HFFc6 (cell line): Measurements from ENCODE around the gene CCT2. TPM values are rescaled to one million over a fixed set of nuclear protein-coding genes. Genes with fewer than 3 reads are reported as not detected.

ENCODE experiments used
- DNase-seq: peaks from one replicate; pipeline ENCODE4 v3.0.0-alpha.2; 2018
- H3K27ac Mint-ChIP-seq: 2 replicates; pipeline ENCODE4 v1.8.0; 2020; ENCODE audit warnings: mild to moderate bottlenecking, mixed read lengths
- H3K27me3 Mint-ChIP-seq: 2 replicates; pipeline ENCODE4 v1.8.0; 2021; ENCODE audit warnings: mild to moderate bottlenecking, moderate library complexity, mixed read lengths; ENCODE audit not compliant: insufficient read depth
- H3K36me3 Mint-ChIP-seq: 2 replicates; pipeline ENCODE4 v1.8.0; 2021; ENCODE audit warnings: low read depth, mixed read lengths
- H3K4me1 Mint-ChIP-seq: 2 replicates; pipeline ENCODE4 v1.8.0; 2020; ENCODE audit warnings: low read depth, mixed read lengths
- H3K4me3 Mint-ChIP-seq: 2 replicates; pipeline ENCODE4 v1.8.0; 2020; ENCODE audit warnings: mild to moderate bottlenecking, moderate library complexity, mixed read lengths
- H3K9me3 Mint-ChIP-seq: 2 replicates; pipeline ENCODE4 v1.8.0; 2020; ENCODE audit warnings: mild to moderate bottlenecking, mixed read lengths
- total RNA-seq, 6 experiments: library from RNA; stranded (reverse); fragmentation: NEBNext Ultra II Directional; extraction: Animal tissue kit (Norgen Biotek cat#: 25700); gene quantifications; 2 replicates in 1 of 6; 3 replicates in 5 of 6; pipeline ENCODE4 v1.2.3, GENCODE V29; 2021
- TF ChIP-seq, protein P1 (sequence below): fragments of 200-600 bp; sonication (generic); IDR thresholded peaks from 2 replicates; pipeline ENCODE4 v1.5.0; 2021; ENCODE audit warnings: antibody characterized with exemption, mild to moderate bottlenecking

The CCT2 gene
- total RNA-seq, 6 experiments from 2014 or later = 229 to 305 (median 232) TPM

GRCh38 chr12:69583203-69583602 lies 2.1 kb upstream of the CCT2 start:
- Mint-ChIP-seq H3K4me3 (no peak overlapping the region), H3K36me3 (peaks cover 12% of the 10 kb centered on the region), H3K27ac (no peak overlapping the region), H3K27me3 (peaks cover 2% of the 10 kb centered on the region), H3K4me1 (peaks cover 18% of the 10 kb centered on the region), H3K9me3 (no peaks in the 10 kb centered on the region)
- TF ChIP-seq, protein P1, sequence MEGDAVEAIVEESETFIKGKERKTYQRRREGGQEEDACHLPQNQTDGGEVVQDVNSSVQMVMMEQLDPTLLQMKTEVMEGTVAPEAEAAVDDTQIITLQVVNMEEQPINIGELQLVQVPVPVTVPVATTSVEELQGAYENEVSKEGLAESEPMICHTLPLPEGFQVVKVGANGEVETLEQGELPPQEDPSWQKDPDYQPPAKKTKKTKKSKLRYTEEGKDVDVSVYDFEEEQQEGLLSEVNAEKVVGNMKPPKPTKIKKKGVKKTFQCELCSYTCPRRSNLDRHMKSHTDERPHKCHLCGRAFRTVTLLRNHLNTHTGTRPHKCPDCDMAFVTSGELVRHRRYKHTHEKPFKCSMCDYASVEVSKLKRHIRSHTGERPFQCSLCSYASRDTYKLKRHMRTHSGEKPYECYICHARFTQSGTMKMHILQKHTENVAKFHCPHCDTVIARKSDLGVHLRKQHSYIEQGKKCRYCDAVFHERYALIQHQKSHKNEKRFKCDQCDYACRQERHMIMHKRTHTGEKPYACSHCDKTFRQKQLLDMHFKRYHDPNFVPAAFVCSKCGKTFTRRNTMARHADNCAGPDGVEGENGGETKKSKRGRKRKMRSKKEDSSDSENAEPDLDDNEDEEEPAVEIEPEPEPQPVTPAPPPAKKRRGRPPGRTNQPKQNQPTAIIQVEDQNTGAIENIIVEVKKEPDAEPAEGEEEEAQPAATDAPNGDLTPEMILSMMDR = peak; percentile 46
- peak; percentile 40 for DNase-seq

DNA sequence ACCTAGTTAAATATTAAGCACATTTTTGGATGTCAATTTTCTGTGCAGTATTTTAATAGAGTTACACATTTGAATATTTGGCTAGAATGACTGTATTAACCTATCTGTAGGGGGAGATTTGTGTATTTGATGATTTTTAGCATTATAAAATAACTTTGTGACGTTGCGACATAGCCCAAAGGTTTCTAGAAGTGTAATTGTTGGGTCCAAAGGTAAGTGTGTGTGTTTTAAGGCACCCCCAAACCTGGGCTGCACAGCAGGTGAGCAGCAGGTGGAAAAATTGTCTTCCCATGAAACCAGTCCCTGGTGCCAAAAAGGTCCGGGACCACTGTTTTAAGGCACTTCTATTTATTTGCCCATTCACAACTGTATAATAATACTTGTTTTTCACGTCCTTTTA lies 3.3 kb downstream of the CCT2 start:
- no peak for DNase-seq
- H3K9me3 Mint-ChIP-seq = no peaks in the 10 kb centered on the region
- H3K4me1 Mint-ChIP-seq = peaks cover 10% of the 10 kb centered on the region
- H3K4me3 Mint-ChIP-seq = no peak overlapping the region
- no peak overlapping the region for H3K27ac Mint-ChIP-seq
- TF ChIP-seq, protein P1 = no peak
- H3K27me3 Mint-ChIP-seq = no peaks in the 10 kb centered on the region; the same call in none of the 2 replicates
- peaks cover 36% of the 10 kb centered on the region for H3K36me3 Mint-ChIP-seq

DNA sequence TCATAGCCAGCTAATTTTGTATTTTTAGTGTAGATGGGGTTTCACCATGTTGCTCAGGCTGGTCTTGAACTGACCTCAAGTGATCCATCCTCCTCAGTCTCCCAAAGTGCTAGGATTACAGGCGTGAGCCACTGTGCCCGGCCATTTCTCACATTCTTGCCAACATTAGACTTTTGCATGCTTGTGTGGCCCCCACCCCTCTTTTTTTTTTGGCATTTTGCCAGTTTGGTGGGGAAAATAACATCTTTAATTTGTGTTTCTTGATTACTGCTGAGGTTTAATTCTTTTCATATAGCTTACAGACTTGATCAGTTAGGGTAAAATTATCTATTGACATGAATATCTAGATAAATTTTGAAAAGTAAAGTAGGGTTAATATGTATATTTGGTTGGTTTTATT lies 3.8 kb downstream of the CCT2 start:
- no peak overlapping the region for H3K4me3 Mint-ChIP-seq
- H3K27ac Mint-ChIP-seq = no peak overlapping the region
- H3K27me3 Mint-ChIP-seq = no peaks in the 10 kb centered on the region; the same call in none of the 2 replicates
- no peaks in the 10 kb centered on the region for H3K9me3 Mint-ChIP-seq
- H3K4me1 Mint-ChIP-seq = peaks cover 10% of the 10 kb centered on the region
- DNase-seq = no peak
- peaks cover 41% of the 10 kb centered on the region for H3K36me3 Mint-ChIP-seq
- TF ChIP-seq, protein P1 = no peak

GRCh38 chr12:69595689-69596088 lies 10.4 kb downstream of the CCT2 start:
- TF ChIP-seq, protein P1 = no peak
- H3K27me3 Mint-ChIP-seq = peaks cover 2% of the 10 kb centered on the region; the same call in 1 of the 2 replicates
- no peaks in the 10 kb centered on the region for H3K4me1 Mint-ChIP-seq
- no peaks in the 10 kb centered on the region for H3K9me3 Mint-ChIP-seq
- DNase-seq = no peak
- H3K36me3 Mint-ChIP-seq = peaks cover 54% of the 10 kb centered on the region
- H3K4me3 Mint-ChIP-seq = no peak overlapping the region
- H3K27ac Mint-ChIP-seq = no peak overlapping the region

GRCh38 chr12:69598174-69598753 lies 13.0 kb downstream of the CCT2 start:
- peaks cover 74% of the 10 kb centered on the region for H3K36me3 Mint-ChIP-seq
- peaks cover 2% of the 10 kb centered on the region; the same call in 1 of the 2 replicates for H3K27me3 Mint-ChIP-seq

More at GRCh38 chr12:69598174-69598753, 13.0 kb downstream of the CCT2 start:
- no peak overlapping the region for H3K27ac Mint-ChIP-seq
- no peak for DNase-seq
- TF ChIP-seq, protein P1 = no peak
- H3K4me3 Mint-ChIP-seq = no peak overlapping the region
- H3K9me3 Mint-ChIP-seq = no peaks in the 10 kb centered on the region
- H3K4me1 Mint-ChIP-seq = no peaks in the 10 kb centered on the region
